ENCODE results near the gene GTF3C1. TPM values are rescaled to one million over a fixed set of nuclear protein-coding genes. Genes with fewer than 3 reads are reported as not detected.

Gene GTF3C1
- total and polyA plus RNA-seq, 2 donors (not counting 1 experiment from before 2014, with no cell fraction given) = 31.2 to 49.6 TPM

DNA sequence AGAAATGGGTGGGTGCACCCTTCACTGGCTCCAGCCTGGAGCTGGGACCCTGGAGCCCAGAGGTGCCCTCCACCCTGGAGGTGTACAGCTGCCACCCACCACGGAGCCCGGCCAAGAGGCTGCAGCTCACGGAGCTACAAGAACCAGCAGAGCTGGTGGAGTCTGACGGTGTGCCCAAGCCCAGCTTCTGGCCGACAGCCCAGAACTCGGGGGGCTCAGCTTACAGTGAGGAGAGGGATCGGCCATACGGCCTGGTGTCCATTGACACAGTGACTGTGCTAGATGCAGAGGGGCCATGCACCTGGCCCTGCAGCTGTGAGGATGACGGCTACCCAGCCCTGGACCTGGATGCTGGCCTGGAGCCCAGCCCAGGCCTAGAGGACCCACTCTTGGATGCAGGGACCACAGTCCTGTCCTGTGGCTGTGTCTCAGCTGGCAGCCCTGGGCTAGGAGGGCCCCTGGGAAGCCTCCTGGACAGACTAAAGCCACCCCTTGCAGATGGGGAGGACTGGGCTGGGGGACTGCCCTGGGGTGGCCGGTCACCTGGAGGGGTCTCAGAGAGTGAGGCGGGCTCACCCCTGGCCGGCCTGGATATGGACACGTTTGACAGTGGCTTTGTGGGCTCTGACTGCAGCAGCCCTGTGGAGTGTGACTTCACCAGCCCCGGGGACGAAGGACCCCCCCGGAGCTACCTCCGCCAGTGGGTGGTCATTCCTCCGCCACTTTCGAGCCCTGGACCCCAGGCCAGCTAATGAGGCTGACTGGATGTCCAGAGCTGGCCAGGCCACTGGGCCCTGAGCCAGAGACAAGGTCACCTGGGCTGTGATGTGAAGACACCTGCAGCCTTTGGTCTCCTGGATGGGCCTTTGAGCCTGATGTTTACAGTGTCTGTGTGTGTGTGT lies 100.9 kb downstream of the GTF3C1 start:
- DNase-seq = no peak
- H3K36me3 ChIP-seq (replicated peaks in 1 of 2; ENCODE audit: control extremely low read depth in 1 of 2, control insufficient read depth in 1 of 2, extremely low read depth in 1 of 2, insufficient read depth in 2 of 2, low read length in 1 of 2) = peaks cover 23 to 53% of the 10 kb centered on the region in 2 experiments
- POLR2A ChIA-PET = interaction anchor here (0.5 to 2.3 kb wide), 3 partner anchors 21 to 82 kb away, joined by 3 to 16 read pairs (median 3); no protein-coding TSS in a partner anchor

More for the DNA sequence above, 100.9 kb downstream of the GTF3C1 start:
- no peaks in the 10 kb centered on the region for H3K27me3 Mint-ChIP-seq
- no peaks in the 10 kb centered on the region for H3K9me3 Mint-ChIP-seq (ENCODE audit: insufficient read depth)
- TF ChIP-seq EZH2 (IDR thresholded peaks at IDR 0.05; ENCODE audit: borderline replicate concordance, insufficient read depth, low read depth, low read length, poor library complexity, severe bottlenecking) = no peak
- TF ChIP-seq, protein P1, sequence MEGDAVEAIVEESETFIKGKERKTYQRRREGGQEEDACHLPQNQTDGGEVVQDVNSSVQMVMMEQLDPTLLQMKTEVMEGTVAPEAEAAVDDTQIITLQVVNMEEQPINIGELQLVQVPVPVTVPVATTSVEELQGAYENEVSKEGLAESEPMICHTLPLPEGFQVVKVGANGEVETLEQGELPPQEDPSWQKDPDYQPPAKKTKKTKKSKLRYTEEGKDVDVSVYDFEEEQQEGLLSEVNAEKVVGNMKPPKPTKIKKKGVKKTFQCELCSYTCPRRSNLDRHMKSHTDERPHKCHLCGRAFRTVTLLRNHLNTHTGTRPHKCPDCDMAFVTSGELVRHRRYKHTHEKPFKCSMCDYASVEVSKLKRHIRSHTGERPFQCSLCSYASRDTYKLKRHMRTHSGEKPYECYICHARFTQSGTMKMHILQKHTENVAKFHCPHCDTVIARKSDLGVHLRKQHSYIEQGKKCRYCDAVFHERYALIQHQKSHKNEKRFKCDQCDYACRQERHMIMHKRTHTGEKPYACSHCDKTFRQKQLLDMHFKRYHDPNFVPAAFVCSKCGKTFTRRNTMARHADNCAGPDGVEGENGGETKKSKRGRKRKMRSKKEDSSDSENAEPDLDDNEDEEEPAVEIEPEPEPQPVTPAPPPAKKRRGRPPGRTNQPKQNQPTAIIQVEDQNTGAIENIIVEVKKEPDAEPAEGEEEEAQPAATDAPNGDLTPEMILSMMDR (IDR thresholded peaks at IDR 0.05) = no peak
- Histone ChIP-seq H3K4me2 (replicated peaks; ENCODE audit: low read depth, low read length, poor library complexity, severe bottlenecking) (peak overlapping the region; percentile 64), H3K27ac (ENCODE audit: low read length in 2 of 2) (peak overlapping the region; percentile 79 to 82), H4K20me1 (ENCODE audit: control insufficient read depth, insufficient read depth, low read length, poor library complexity, severe bottlenecking) (peaks cover 9% of the 10 kb centered on the region), H3K9ac (ENCODE audit: low read length) (no peak overlapping the region), H3K4me3 (ENCODE audit: control extremely low read depth in 1 of 5, extremely low read depth in 1 of 5, insufficient read depth in 1 of 5, low read depth in 2 of 5, low read length in 4 of 5) (peak overlapping the region in 1 of 5 experiments; percentile 17), H3K4me1 (ENCODE audit: control insufficient read depth in 2 of 2, insufficient read depth in 2 of 2, low read length in 2 of 2) (peaks cover 56 to 75% of the 10 kb centered on the region in 2 donors), H3K9me3 (ENCODE audit: control extremely low read depth in 1 of 3, control insufficient read depth in 2 of 3, insufficient read depth in 1 of 3, low read length in 2 of 3) (peaks cover 0 to 34% (median 5%) of the 10 kb centered on the region in 3 donors), H2AFZ (ENCODE audit: insufficient read depth, low read depth, low read length, poor library complexity, severe bottlenecking) (no peak overlapping the region), H3K27me3 (replicated peaks in 1 of 4; ENCODE audit: control extremely low read depth in 1 of 4, control insufficient read depth in 3 of 4, insufficient read depth in 4 of 4, low read length in 3 of 4) (no peaks in the 10 kb centered on the region), H3K79me2 (ENCODE audit: control insufficient read depth, insufficient read depth, low read length) (peaks cover 12% of the 10 kb centered on the region)
- WGBS (ENCODE audit: insufficient coverage) = 94% methylated on average over 19 of the region's 19 CpGs
- H3K4me3 Mint-ChIP-seq = peak overlapping the region; percentile 91
- H3K27ac Mint-ChIP-seq = peak overlapping the region; percentile 98
- peaks cover 72% of the 10 kb centered on the region for H3K4me1 Mint-ChIP-seq
- intact Hi-C loops (cut with micrococcal nuclease) = loop anchor here (1.0 kb wide), 1 partner anchor 22 kb away; no protein-coding TSS in a partner anchor
- no peak for ATAC-seq (ENCODE audit: low read depth)
- CTCF ChIA-PET = interaction anchor here (0.9 to 6.9 kb wide), 7 partner anchors 8 to 269 kb away, joined by 3 to 47 read pairs (median 7); no protein-coding TSS in a partner anchor
